Stimulated activated naive CD8-positive, alpha-beta T cell treated with anti-CD3 and anti-CD28 coated beads, Interleukin-15, Interleukin-2, amounts not matched to agents 100 ng/mL and 50 ng/mL, for 24 hours (primary cell): ENCODE measurements around the gene DTNB.

Source experiments
- H3K27ac Mint-ChIP-seq: one replicate; pipeline ENCODE4 v1.8.0; 2021; ENCODE audit warnings: mild to moderate bottlenecking, mixed read lengths
- H3K27me3 Mint-ChIP-seq: one replicate; pipeline ENCODE4 v1.8.0; 2021; ENCODE audit warnings: mixed read lengths
- H3K36me3 Mint-ChIP-seq: one replicate; pipeline ENCODE4 v1.8.0; 2021; ENCODE audit warnings: low read depth, mixed read lengths
- H3K4me1 Mint-ChIP-seq: one replicate; pipeline ENCODE4 v1.8.0; 2021; ENCODE audit warnings: low read depth, mixed read lengths
- H3K4me3 Mint-ChIP-seq: one replicate; pipeline ENCODE4 v1.8.0; 2021; ENCODE audit warnings: mild to moderate bottlenecking, mixed read lengths
- H3K9me3 Mint-ChIP-seq: one replicate; pipeline ENCODE4 v1.8.0; 2021; ENCODE audit warnings: mixed read lengths

Gene DTNB

DNA sequence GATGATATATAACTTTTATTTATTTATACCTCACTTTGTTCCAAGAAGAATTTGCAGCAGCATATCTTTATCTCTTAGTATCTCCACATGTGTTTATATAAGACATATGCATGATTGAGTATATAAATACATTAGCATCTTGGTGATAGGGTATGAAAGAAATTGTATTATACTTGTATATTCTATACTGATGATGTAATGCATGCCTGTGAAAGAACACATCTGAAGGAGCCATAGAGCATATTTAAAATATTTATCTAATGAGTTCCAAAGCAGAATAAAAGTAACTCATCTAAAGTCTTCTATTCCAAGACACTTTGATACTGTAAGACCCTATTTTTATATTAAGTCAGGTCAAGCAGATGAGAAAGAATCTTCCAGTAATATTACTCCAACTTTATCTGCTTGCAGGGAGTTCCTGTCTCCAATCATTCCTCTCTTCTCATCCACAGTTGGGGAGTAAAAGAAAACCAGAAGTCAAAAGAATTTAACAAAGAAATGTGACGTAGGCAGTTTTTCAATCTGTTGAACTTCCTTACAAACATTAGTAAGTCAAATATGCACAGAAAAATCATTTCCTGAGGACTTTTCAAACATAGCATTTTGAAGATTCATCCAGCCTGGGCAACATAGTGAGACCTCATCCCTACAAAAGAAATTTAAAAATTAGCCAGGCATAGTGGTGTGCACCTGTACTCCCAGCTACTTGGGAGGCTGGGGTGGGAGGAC lies 76.7 kb downstream of the DTNB start:
- Mint-ChIP-seq H3K9me3 (no peaks in the 10 kb centered on the region), H3K27me3 (no peaks in the 10 kb centered on the region), H3K4me1 (peaks cover 21% of the 10 kb centered on the region), H3K4me3 (no peak overlapping the region), H3K27ac (no peak overlapping the region), H3K36me3 (peaks cover 3% of the 10 kb centered on the region)

DNA sequence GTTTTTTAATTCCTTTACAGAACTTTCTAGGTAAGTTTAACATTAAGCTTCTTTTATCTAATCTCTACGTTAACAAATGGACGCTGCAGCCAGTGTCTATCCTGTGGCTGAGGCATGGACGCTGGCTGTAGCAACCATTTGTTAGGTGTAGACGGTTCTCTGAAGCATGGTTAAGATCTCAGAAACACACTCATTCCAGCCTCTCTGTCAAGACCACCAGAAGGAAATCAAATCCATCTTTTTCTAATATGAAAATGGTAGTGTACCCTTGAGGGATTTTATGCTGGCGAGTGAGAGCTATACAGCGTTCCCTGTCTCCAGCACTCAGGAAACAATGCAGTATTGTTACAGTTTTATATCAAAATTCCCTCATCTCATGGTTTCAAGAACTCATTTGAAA lies 78.0 kb downstream of the DTNB start:
- H3K27ac Mint-ChIP-seq = no peak overlapping the region
- no peaks in the 10 kb centered on the region for H3K9me3 Mint-ChIP-seq
- H3K4me3 Mint-ChIP-seq = no peak overlapping the region
- peaks cover 17% of the 10 kb centered on the region for H3K4me1 Mint-ChIP-seq
- H3K36me3 Mint-ChIP-seq = peaks cover 3% of the 10 kb centered on the region
- H3K27me3 Mint-ChIP-seq = no peaks in the 10 kb centered on the region

DNA sequence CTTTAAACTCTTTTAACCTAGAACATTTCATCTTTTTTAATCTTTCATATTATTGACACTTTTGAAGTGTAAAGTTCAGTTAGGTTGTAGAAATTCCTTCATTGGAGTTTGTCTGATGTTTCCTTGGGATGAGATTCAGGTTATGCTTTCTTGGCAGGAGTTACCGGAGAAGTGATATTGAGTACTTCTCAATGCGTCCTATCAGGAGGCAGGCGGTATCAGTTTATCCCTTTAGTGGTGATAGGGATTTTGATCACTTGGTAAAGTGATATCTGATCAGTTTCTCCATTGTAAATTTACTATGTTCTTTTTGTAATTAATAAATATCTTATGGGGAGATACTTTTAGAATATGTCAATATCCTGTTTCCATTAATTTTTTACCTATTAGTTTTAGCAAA lies 78.4 kb downstream of the DTNB start:
- Mint-ChIP-seq H3K27ac (no peak overlapping the region), H3K9me3 (no peaks in the 10 kb centered on the region), H3K4me1 (peaks cover 17% of the 10 kb centered on the region), H3K4me3 (no peak overlapping the region), H3K27me3 (no peaks in the 10 kb centered on the region), H3K36me3 (peaks cover 3% of the 10 kb centered on the region)

GRCh38 chr2:25592766-25593292 lies 80.5 kb downstream of the DTNB start:
- Mint-ChIP-seq H3K9me3 (no peaks in the 10 kb centered on the region), H3K36me3 (no peaks in the 10 kb centered on the region), H3K4me3 (no peak overlapping the region), H3K27me3 (no peaks in the 10 kb centered on the region), H3K4me1 (peaks cover 24% of the 10 kb centered on the region), H3K27ac (no peak overlapping the region)

GRCh38 chr2:25590921-25591505 lies 82.4 kb downstream of the DTNB start:
- Mint-ChIP-seq H3K9me3 (no peaks in the 10 kb centered on the region), H3K4me3 (no peak overlapping the region), H3K27me3 (no peaks in the 10 kb centered on the region), H3K27ac (no peak overlapping the region), H3K36me3 (no peaks in the 10 kb centered on the region), H3K4me1 (peaks cover 37% of the 10 kb centered on the region)

DNA sequence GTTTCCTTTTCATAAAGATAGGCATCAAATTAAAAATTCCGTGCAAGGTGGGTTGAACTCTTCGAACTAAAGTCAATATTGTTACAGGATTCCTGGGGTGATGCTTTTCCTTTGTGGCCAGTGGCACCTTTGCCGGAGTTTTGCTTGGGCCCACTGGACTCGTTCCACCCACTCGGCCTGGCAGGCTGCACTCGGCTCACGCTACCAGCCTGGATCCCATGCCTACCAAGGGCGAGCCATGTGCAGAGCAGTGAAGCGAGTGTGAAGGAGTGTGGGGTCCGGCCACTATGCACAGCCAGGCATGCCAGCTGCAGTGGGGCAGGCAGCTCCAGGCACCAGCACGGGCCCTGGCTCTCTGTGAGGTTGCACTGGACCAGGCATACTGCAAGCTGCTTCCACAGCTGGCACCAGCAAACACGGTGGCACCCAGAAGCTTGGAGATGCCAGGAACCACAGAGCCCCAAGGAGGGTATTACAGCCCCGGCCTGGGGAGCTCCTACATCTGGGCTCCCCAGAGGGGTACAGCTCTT lies 83.6 kb downstream of the DTNB start:
- Mint-ChIP-seq H3K9me3 (no peaks in the 10 kb centered on the region), H3K4me3 (no peak overlapping the region), H3K36me3 (peaks cover 4% of the 10 kb centered on the region), H3K27ac (no peak overlapping the region), H3K4me1 (peaks cover 44% of the 10 kb centered on the region), H3K27me3 (no peaks in the 10 kb centered on the region)

- H3K4me1 Mint-ChIP-seq = peaks cover 44% of the 10 kb centered on the region
- no peak overlapping the region for H3K4me3 Mint-ChIP-seq
- H3K27me3 Mint-ChIP-seq = no peaks in the 10 kb centered on the region
- peaks cover 4% of the 10 kb centered on the region for H3K36me3 Mint-ChIP-seq
- H3K9me3 Mint-ChIP-seq = no peaks in the 10 kb centered on the region
- no peak overlapping the region for H3K27ac Mint-ChIP-seq
Measured at GRCh38 chr2:25588576-25588975, 84.8 kb downstream of the DTNB start.

DNA sequence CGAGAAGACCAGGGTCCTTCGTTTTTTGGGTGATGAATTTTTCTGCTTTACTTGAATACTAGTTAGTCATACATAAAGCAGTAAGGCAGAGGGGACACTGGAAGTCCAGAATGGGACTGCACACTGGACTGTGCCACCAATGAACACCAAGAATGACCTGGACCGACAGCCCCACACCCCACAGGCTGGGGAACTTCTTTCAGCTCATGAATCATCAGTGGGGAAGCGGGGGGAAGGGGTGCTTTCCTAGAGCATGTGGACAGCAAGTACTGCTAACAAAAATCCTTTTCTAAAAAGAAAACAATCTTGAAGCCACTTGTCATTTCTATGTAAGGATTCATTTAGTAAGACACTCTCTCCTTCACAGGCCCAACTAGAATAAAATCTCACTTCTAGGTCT lies 86.0 kb downstream of the DTNB start:
- Mint-ChIP-seq H3K27ac (no peak overlapping the region), H3K9me3 (no peaks in the 10 kb centered on the region), H3K4me3 (no peak overlapping the region), H3K27me3 (no peaks in the 10 kb centered on the region), H3K4me1 (peaks cover 37% of the 10 kb centered on the region), H3K36me3 (peaks cover 4% of the 10 kb centered on the region)

GRCh38 chr2:25586726-25587144 lies 86.6 kb downstream of the DTNB start:
- Mint-ChIP-seq H3K4me3 (no peak overlapping the region), H3K27me3 (no peaks in the 10 kb centered on the region), H3K36me3 (peaks cover 4% of the 10 kb centered on the region), H3K9me3 (no peaks in the 10 kb centered on the region), H3K27ac (peak overlapping the region; percentile 59), H3K4me1 (peaks cover 31% of the 10 kb centered on the region)

DNA sequence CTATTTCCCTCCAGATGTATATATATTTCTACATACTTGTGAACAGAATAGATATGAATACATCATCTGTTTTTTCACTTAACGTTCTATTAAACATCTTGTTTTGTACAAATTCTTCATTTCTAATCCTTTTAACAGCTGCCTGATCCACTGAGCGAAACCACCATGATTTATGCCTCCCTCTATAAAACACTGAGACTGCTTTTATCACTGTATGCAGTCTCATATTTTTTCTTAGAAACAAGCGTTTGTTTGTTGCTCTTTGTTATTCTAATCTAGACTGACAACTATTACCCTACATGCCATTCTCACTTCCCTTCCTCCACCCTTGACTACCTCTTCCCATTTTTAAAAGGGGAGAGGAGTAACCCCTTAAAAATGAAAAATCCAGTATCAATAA lies 88.2 kb downstream of the DTNB start:
- H3K27me3 Mint-ChIP-seq = no peaks in the 10 kb centered on the region
- H3K27ac Mint-ChIP-seq = no peak overlapping the region
- H3K4me3 Mint-ChIP-seq = no peak overlapping the region
- peaks cover 4% of the 10 kb centered on the region for H3K36me3 Mint-ChIP-seq
- peaks cover 31% of the 10 kb centered on the region for H3K4me1 Mint-ChIP-seq
- H3K9me3 Mint-ChIP-seq = no peaks in the 10 kb centered on the region

- no peak overlapping the region for H3K27ac Mint-ChIP-seq
- no peak overlapping the region for H3K4me3 Mint-ChIP-seq
- peaks cover 12% of the 10 kb centered on the region for H3K36me3 Mint-ChIP-seq
- H3K4me1 Mint-ChIP-seq = peaks cover 16% of the 10 kb centered on the region
- H3K9me3 Mint-ChIP-seq = no peaks in the 10 kb centered on the region
- H3K27me3 Mint-ChIP-seq = no peaks in the 10 kb centered on the region
Measured at GRCh38 chr2:25582077-25582830, 91.1 kb downstream of the DTNB start.

GRCh38 chr2:25576596-25576995 lies 96.8 kb downstream of the DTNB start:
- H3K4me1 Mint-ChIP-seq = no peaks in the 10 kb centered on the region
- no peaks in the 10 kb centered on the region for H3K27me3 Mint-ChIP-seq
- H3K9me3 Mint-ChIP-seq = no peaks in the 10 kb centered on the region
- H3K4me3 Mint-ChIP-seq = no peak overlapping the region
- H3K27ac Mint-ChIP-seq = no peak overlapping the region
- peaks cover 30% of the 10 kb centered on the region for H3K36me3 Mint-ChIP-seq

DNA sequence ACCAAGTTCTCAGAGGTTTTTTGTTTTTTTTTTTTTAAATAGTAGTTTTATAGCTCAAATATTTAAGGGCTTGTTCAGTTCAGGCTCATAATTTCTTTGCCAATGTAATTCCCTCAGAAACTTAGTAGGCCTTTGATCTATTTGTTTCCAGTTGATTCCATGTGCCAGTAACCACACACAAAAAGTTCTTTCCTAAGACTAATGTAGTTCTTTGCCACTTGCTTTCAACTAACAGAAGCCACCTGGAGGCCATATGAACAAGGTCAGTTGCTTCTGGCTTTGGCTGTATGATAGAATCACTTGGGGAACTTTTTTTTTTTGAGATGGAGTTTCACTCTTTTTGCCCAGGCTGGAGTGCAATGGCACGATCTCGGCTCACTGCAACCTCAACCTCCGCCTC lies 100.7 kb downstream of the DTNB start:
- Mint-ChIP-seq H3K9me3 (no peaks in the 10 kb centered on the region), H3K27me3 (no peaks in the 10 kb centered on the region), H3K4me3 (no peak overlapping the region), H3K4me1 (no peaks in the 10 kb centered on the region), H3K36me3 (peaks cover 26% of the 10 kb centered on the region), H3K27ac (no peak overlapping the region)

- peaks cover 14% of the 10 kb centered on the region for H3K4me1 Mint-ChIP-seq
- H3K27me3 Mint-ChIP-seq = no peaks in the 10 kb centered on the region
- no peak overlapping the region for H3K4me3 Mint-ChIP-seq
- peak overlapping the region; percentile 59 for H3K27ac Mint-ChIP-seq
- H3K9me3 Mint-ChIP-seq = no peaks in the 10 kb centered on the region
- peaks cover 17% of the 10 kb centered on the region for H3K36me3 Mint-ChIP-seq
Measured at GRCh38 chr2:25570161-25570845, 103.1 kb downstream of the DTNB start.
